SK-N-SH treated with all-trans-retinoic acid at 6 μM for 48 hours (cell line): ENCODE data around the gene LSS.

Source experiments
- TOX ChIP-seq: fragments of 250-450 bp; sonication (Bioruptor Pico); IDR thresholded peaks from 2 replicates; pipeline ENCODE4 v1.8.0; 2021; ENCODE audit warnings: mild to moderate bottlenecking, moderate library complexity, borderline replicate concordance
- ZFP30 ChIP-seq: fragments of 450-650 bp; formaldehyde crosslinking; IDR thresholded peaks from 2 replicates; pipeline ENCODE4 v1.5.0; 2022; ENCODE audit warnings: mild to moderate bottlenecking, moderate library complexity
- TF ChIP-seq, protein P1 (sequence below): fragments of 250-450 bp; sonication (Bioruptor Pico); IDR thresholded peaks from 2 replicates; pipeline ENCODE4 v1.5.0; 2020; ENCODE audit warnings: mild to moderate bottlenecking, moderate library complexity

DNA sequence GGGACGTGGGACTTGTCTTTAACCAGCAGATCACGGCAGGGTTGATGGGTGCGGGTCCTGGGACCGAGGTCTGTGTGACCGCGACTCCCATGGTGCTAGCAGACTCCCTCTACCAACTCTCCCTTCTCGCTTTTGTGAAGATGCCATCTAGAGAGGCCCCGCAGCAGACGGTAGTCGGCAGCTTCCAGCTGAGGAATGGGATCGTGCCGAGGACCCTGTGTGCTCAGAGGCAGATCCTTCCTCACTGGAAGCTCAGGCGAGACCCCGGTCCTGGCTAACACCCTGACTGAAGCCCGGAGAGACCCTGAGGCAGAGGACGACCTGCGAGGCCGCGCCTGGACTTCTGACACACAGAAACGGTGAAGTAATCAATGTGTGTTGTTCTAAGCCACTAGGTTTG is 31.8 kb downstream of the LSS start:
- no peak for TF ChIP-seq TOX (CRISPR knock-in tag)
- no peak for TF ChIP-seq ZFP30 (CRISPR knock-in tag)
- TF ChIP-seq, protein P1, sequence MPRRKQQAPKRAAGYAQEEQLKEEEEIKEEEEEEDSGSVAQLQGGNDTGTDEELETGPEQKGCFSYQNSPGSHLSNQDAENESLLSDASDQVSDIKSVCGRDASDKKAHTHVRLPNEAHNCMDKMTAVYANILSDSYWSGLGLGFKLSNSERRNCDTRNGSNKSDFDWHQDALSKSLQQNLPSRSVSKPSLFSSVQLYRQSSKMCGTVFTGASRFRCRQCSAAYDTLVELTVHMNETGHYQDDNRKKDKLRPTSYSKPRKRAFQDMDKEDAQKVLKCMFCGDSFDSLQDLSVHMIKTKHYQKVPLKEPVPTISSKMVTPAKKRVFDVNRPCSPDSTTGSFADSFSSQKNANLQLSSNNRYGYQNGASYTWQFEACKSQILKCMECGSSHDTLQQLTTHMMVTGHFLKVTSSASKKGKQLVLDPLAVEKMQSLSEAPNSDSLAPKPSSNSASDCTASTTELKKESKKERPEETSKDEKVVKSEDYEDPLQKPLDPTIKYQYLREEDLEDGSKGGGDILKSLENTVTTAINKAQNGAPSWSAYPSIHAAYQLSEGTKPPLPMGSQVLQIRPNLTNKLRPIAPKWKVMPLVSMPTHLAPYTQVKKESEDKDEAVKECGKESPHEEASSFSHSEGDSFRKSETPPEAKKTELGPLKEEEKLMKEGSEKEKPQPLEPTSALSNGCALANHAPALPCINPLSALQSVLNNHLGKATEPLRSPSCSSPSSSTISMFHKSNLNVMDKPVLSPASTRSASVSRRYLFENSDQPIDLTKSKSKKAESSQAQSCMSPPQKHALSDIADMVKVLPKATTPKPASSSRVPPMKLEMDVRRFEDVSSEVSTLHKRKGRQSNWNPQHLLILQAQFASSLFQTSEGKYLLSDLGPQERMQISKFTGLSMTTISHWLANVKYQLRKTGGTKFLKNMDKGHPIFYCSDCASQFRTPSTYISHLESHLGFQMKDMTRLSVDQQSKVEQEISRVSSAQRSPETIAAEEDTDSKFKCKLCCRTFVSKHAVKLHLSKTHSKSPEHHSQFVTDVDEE (CRISPR knock-in tag) = no peak
